Forelimb muscle (tissue), 1 donor: Measurements from ENCODE around the gene CRABP2. TPM values are rescaled to one million over a fixed set of nuclear protein-coding genes. Genes with fewer than 3 reads are reported as not detected.

Experiments
- DNase-seq: peaks from one replicate; pipeline ENCODE4 v3.0.0-alpha.2; 2013; ENCODE audit warnings: low read depth
- polyA plus RNA-seq: library from polyadenylated mRNA; unstranded; fragments of 120-200 nt; gene quantifications from one replicate; pipeline ENCODE4 v1.2.1, GENCODE V29; 2013; ENCODE audit not compliant: insufficient read length

CRABP2 gene
- polyA plus RNA-seq, 1 donor = 349 TPM

DNA sequence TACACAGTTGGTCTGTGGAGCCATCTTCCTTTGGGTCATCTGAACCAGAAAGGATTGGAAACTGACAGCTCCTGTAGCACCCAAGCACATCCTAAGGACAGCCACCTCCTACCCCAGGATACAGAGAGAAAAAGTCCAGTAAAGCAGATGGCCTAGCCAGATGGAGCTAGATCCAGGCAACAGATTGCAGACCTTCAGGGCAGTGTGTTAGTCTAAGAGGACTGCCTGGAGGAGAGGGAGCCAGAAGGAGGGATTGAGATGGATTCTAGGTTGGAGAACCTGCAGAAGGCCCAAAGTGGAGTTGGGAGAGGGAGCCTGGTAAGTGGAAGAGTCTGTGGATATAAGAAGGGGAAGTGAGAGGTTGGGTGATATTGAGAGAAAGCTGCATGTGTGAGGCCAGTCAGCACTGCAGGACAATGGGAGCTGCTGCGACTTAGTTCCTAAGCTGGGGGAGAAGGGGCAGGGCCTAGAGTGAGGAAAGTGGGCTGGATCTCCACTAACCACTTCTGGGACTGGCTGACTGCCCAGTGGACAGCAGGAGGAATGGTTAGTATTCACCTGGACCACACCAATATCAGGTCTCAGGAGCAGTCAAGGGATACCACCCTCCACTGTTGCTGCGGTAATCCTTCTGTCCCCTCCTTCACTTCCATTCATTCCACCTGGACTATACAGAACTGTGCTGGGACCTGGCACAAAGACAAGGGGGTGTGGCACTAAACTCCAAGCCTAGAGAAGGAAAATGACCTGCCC lies 50.1 kb downstream of the CRABP2 start:
- no peak for DNase-seq

GRCh38 chr1:156654700-156655099 lies 50.7 kb downstream of the CRABP2 start:
- no peak for DNase-seq

- DNase-seq = no peak
Measured at GRCh38 chr1:156652992-156653355, 52.4 kb downstream of the CRABP2 start.

GRCh38 chr1:156652131-156652991 lies 53.0 kb downstream of the CRABP2 start:
- DNase-seq = no peak

Other genes starting within 250 kb of the CRABP2 start
- 78.6 TPM for gene MEF2D, start 204.8 kb downstream of the CRABP2 start, polyA plus RNA-seq
- 5.5 TPM for gene IQGAP3, start 133.0 kb downstream of the CRABP2 start, polyA plus RNA-seq
- gene TTC24, start 125.9 kb downstream of the CRABP2 start, polyA plus RNA-seq = 0.32 TPM
- 26.2 TPM for gene NAXE, start 113.8 kb downstream of the CRABP2 start, polyA plus RNA-seq
- 30.5 TPM for gene GPATCH4, start 104.1 kb downstream of the CRABP2 start, polyA plus RNA-seq
- 0.43 TPM for gene HAPLN2, start 86.2 kb downstream of the CRABP2 start, polyA plus RNA-seq
- gene BCAN, start 63.5 kb downstream of the CRABP2 start, polyA plus RNA-seq = 1.2 TPM
- gene NES, start 28.2 kb downstream of the CRABP2 start, polyA plus RNA-seq = 945 TPM
- gene METTL25B, start 22.9 kb upstream of the CRABP2 start, polyA plus RNA-seq = 20.7 TPM
- 23.3 TPM for gene ISG20L2, start 23.2 kb upstream of the CRABP2 start, polyA plus RNA-seq
- gene MRPL24, start 35.5 kb upstream of the CRABP2 start, polyA plus RNA-seq = 63.5 TPM
- gene HDGF, start 46.1 kb upstream of the CRABP2 start, polyA plus RNA-seq = 134 TPM
- gene PRCC, start 62.0 kb upstream of the CRABP2 start, polyA plus RNA-seq = 65.4 TPM
- 0.39 TPM for gene SH2D2A, start 111.3 kb upstream of the CRABP2 start, polyA plus RNA-seq
- 0.70 TPM for gene INSRR, start 153.5 kb upstream of the CRABP2 start, polyA plus RNA-seq
- 0.37 TPM for gene NTRK1, start 155.3 kb upstream of the CRABP2 start, polyA plus RNA-seq
- 21.1 TPM for gene PEAR1, start 188.1 kb upstream of the CRABP2 start, polyA plus RNA-seq
- 1.2 TPM for gene LRRC71, start 215.0 kb upstream of the CRABP2 start, polyA plus RNA-seq